Hippocampal formation (tissue), 2 donors: ENCODE data around the gene TTLL7.
"Not testable (repeated sequence)": the region's sequence is repeated elsewhere in the genome, so short reads cannot be mapped to it uniquely, and the experiment has no call there.

Source experiments
- DNase-seq, 2 donors: peaks; one replicate each; lab custom pipeline; 2025; lab: John Stamatoyannopoulos, UW

The TTLL7 gene

DNA sequence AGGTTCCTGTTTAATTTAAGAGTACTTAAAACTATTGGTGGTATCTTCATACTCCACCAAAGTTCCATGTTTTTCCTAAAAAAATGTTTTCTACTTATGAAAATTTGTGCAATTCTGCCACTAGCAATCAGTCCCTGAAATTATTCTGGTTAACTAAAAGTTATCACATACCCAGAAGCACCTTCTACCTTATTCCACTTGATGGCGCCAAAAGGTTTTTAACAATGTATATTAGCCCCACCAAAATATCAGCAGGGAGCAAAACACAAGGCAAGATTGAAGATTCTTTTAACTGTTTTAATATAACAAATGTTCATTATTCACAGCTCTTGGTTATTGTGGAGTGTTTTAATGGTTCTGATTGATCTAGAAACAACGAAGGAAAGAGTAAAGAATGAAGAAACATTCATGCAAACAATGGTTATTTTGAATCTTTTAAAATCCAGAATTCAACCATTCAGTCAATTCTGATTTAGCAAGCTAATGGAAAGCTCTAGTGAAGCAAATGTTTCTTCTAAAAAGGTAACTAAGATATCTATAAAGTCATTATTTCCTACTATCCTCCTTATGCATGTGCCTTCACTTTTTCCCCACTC is 67.2 kb downstream of the TTLL7 start:
- DNase-seq, result peak in 1 of 2 donors; percentile 88

DNA sequence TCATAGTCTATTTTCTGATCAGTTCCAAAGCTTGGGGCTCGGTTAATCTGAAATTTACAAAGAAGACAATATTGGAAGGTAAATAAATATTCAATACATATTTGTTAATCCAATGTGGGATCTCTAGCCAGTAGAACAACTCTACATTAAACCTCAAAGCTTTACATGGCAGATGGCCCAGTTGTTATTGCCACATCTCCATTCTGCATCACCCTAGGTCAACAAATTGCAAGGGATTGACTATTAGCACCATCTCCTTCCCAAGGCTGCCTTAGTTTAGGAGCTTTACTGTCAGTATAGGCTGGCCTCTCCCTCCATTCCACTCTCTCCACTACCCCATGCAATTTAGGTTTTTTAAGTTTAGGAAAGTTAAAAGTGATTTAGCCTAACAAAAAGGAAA is 69.7 kb downstream of the TTLL7 start:
- no peak for DNase-seq

DNA sequence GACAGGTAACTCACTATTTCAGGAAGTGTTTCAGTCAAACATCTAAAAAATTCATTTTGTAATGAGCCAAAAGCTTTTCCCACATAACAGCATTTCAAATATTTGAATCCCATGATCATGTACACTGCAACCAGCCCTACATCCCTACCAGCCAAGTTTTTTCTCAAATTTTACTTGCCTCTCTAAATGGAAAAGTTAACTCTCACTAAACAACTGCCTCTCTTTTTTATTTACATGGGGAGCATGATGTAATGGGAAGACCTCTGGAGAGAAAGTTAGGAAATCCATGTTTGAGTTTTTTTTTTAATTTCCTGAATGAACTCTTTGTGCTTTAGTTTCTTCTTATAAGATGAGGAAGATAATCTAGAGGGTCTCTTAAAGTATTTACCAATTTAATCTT is 70.5 kb downstream of the TTLL7 start:
- no peak for DNase-seq

DNA sequence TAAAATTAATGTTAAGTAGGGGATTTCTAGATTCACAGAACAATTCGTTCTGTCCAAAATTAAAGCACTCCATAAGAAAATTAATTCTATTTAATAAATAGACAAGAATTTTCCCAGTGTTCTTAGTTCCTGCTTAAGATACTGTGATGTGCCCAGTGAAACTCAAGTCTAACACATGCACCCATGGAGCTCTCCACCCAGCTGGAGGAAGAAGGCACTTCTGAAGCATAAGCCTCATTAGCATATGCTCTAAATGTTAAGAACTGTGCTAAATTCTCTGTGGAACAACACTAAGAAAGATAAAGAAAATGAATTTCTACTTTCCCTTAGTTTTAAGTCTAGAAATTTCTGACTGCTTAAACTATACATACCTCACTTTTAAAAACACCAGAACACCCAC is 71.2 kb downstream of the TTLL7 start:
- DNase-seq, result no peak

DNA sequence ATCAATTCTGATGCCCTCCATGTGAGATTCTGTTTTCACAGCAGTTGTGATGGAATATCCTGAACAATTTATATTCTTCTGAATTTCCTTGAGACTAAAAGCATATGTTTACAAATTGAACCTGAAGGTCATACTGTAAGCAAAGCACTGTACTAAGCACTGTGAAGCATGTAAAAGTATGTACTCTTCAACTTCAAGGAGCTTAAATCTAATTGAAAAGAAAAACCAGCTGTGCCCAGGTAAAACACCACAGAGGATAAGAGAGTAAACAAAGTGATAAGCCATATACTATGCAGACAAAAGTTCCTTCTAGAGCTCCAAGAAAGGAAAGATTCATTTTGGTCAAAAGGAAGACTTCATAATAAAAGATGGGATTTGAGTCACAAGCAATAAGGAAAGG is 71.9 kb downstream of the TTLL7 start:
- DNase-seq, result no peak

DNA sequence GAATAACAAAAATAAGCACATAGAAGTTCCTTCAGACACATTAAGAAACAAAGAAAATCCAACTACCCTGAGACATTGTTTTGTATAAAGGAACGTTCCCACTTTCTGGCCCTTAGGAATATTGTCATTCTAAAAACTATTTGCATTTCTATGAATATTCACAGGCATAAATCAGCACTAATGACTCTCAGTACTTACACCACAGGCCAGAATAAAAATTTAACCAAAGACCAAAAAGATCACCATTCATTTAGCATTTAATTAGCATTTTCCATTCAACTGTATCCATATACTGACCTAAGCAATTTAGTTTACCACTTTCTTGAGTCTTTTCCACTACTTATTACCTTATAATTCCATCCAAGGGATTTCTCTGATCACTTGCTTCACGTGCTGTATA is 75.4 kb downstream of the TTLL7 start:
- DNase-seq, result no peak

DNA sequence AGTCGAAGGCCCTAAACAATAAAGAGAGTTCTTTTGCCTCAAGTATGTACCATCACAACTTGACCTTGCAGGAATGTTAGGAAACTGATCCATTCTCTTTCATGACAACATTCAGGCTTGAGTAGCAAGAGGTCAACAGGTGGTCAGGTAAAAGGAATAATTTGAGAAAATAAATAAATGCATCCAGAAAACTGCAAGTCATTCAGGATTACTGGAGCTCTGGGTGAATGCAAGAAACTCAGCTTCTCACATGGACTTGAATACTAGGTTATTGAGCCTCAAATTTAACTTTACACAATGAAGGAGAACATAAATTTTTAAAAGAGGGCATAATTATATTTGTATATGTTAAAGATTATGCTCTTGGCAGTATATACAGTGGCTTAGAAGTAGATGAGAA is 76.5 kb downstream of the TTLL7 start:
- DNase-seq, result no peak

DNA sequence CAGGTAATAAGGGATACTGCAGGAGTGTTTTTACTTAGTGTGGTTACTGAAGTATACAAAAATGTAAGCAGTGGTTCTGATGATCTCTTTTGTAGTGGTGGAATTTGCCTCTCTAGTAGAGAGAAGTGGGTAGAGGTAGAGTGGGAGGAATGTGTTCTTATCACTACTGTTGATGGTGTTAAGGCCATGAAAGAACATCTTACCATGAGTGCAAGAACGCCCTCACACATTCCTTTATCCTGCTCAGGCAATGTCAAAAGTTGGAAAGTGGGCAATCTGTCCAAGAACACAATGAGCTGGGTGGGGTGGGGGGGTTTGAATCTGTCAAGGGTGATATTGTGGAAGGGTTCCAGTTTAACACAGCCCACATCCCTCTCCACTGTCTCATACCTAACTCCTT is 78.6 kb downstream of the TTLL7 start:
- no peak for DNase-seq

DNA sequence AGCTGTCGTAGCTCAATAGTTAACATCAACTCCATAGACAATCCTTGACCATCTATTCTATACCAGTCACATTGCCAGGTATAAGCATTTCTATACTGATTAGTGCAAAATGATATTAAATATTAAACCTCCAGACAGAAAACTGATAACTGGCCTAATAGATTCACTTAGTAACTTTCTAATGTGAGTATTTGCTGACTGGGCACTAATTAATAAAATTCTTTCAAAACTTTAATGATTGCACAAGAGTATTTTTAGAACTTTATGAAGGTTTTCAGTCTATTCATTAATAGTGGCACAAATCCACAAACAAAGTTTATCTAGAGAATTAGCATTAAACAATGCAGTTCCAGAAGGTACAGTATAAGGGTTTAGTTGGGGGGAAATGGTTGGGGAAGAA is 79.1 kb downstream of the TTLL7 start:
- DNase-seq, result no peak

DNA sequence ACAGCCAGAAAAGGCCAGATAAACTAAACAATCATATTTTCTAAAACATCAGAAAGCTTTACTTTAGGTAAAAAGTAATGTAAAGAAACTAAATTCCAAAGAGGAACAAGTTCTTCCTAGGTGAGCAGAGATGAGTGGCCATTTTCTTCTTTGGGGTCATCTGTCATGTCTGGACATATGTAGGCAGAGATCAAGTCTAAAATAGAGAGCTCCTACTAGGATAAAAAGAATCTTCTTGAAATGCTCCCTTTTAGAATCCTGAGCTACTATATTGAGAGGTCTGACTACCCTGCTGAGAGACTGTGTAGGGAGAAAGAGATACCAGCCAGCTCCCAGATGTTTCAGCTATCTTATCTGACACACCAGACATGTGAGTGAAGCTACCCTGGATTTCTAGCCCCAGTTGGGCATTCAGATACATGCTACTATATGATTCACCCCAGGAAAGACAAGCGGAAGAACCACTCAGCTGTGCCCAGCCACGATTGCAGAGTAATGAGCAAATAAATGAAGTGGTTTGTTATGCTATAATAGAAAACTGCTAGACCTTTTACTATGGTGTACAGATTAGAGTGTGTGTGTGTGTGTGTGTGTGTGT is 80.1 kb downstream of the TTLL7 start:
- DNase-seq, result no peak

DNA sequence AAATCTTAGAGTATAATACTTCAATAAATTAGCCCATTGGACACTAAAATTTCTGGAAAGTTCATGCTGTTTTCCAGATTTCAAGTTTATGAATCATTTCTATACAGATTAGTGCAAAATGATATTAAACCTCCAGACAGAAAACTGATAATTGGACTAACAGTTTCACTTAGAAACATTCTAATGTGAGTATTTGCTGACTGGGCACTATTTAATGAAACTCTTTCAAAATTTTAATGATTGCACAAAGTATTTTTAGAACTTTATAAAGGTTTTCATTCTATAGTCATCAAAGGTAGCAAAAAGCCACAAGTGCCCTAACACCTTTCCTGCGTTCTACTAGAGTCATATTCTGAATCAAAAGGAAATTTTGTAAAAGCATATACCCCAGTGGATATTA is 81.0 kb downstream of the TTLL7 start:
- no peak for DNase-seq

DNA sequence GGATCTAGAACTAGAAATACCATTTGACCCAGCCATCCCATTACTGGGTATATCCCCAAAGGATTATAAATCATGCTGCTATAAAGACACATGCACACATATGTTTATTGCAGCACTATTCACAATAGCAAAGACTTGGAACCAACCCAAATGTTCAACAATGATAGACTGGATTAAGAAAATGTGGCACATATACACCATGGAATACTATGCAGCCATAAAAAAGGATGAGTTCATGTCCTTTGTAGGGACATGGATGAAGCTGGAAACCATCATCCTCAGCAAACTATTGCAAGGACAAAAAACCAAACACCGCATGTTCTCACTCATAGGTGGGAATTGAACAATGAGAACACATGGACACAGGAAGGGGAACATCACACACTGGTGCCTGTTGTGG is 82.8 kb downstream of the TTLL7 start:
- DNase-seq, result not testable (repeated sequence)

DNA sequence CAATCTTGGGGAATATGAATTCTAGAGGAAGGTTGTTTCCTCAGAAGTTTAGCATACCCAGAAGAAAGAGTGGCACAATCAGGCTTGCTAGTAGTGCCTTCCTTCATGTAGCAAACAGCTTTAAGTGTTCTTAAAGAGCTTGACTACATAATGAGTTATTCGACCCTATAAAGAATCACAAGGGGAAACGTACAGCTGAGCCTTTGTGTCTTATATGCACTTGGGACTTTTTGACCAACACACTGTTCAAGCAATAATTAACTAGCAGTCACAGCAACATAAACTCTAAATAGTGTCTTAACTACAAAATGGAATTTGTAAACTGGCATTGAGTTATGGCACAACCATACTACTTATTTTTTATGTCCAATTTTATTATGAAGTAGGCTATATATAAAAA is 86.1 kb downstream of the TTLL7 start:
- DNase-seq, result no peak

DNA sequence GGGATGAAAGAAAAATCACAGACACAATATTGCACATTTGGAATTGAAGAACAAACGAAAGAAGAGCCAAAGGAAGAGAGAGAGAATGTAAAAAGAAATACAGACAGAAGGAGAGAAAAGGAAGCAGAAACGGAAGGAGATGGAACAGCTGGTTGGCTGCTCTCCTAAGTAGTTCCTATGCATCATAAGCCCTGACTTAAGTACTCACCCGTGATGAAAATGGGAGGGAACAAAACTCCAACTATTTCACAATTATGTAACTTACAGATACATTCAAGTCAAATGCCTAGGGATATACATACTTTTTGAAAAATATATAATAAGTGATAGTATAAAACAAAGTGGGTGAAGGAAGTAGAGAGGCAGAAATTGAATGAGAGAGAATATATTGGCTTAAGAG is 88.5 kb downstream of the TTLL7 start:
- no peak for DNase-seq

DNA sequence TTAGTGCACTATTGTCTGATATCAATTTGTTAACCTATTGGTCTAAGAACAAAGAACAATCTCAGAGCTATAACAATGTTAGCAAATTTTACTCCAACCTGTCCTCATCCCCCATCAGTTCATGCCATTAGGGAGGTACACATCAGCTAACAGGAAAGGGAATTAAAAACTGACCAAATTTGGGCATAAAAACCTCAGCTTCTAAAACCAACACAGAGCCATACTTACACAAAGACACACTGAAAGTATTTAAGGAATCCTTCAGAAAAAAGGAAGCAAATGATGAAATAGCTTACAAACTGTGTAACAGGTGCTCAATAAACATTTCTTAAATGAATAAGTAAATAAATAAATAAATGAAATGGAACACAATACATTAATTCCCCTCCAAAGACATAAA is 89.2 kb downstream of the TTLL7 start:
- DNase-seq, result no peak

DNA sequence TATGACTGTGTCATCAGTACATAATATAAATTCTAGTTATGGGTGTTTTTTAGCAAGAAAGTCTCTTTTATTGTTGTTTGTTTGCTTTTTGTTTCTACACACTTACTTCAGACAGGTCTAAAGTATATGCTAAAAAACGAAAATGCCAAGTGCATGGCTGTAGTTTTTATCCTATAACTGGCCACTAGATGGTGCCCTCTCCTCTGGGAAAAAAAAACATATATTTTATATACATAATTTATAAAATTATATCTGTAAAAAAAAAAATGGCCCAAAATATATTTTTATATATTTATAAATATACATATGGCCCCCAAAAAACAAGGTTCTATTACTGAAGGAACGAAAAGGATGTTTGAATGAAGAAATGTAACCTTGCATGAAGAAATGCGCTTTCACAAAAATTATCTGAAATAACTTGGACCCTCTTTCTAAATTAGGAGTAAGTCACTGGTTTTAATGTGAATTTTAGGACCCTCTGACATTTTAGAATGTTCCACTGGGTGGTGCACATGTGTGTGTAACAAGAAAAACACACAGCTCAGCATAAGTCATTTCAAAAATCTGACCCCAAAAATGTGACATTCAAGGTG is 93.5 kb downstream of the TTLL7 start:
- no peak for DNase-seq

DNA sequence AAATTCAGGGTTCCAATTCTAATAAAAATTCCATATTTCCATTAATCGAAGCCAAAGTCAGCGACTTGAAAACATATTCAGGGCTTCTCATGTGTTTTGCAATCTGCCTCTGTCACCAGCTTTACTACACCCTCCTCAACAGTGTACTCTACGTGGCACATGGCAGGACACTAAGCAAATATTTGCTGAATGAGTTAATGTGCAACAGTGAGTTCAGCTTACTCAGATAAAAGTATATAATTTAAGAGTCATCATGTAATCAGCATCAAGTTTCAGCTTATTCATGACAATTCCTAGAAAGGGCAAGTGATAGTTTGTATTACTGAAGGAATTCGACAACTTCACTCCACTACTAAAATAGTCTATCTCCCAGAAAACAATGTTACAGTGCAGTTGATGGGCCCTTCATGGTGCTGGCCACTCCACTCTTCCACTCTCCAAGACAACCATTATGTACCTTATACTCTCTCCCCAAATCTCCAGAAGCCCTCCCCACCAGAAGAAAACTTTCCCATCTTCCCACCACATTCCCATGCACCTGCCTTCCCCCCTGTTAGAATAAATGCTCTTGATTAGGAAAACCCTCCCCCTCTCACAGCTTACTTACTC is 97.3 kb downstream of the TTLL7 start:
- no peak for DNase-seq

DNA sequence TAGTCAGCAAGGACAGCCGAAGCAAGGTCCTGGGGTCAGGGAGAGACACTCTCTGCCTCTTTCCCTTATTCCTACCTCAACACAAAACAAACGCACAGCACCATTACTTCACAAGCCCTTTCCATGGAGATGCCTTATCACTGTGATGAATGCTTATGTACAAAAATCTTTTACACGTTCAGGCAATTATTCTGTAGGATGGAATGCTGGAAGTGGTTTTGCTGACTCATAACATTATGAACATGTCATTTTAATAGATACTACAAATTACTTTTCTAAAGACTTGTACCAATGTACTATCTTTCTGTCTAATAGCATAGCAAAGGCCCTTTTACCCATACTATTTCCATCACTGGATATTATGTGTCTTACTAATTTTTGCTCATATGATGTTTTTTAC is 98.4 kb downstream of the TTLL7 start:
- DNase-seq, result no peak

DNA sequence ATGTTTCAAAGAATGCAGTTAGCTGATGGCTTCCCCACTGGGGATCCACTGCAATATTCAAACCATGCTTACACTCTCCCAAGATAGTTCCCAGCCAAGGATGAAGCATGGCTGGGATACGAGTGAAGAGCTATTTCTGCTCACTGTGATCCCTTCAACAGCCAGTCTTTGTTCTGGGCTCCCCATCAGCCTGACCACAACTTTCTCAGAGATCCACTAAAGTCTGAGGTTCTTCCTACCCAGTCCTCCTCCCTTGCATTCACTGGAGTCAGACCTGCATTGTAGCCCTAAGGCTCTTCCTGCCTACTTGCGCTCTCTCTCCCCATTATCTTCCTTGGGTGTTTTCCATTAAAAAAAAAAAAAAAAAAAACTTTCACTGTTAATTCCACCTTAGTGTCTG is 101.4 kb downstream of the TTLL7 start:
- DNase-seq, result no peak

DNA sequence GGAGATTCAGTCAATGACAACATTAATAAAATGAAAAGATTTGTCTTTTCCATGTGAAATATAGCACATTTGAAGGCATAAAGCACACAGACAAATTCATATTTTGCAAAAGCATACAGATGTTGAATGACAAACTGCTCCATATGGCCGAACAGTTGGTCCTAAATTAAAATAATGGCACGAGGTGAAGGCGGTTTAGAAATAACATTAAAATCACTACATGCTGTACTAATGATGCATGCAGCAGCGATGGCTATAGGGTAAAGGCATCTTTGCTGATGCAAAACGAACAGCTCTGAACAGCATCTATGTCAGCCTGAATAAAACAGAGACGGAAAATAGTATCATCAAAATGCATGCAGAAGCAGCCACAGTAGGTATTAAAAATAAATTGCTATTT is 102.6 kb downstream of the TTLL7 start:
- no peak for DNase-seq

DNA sequence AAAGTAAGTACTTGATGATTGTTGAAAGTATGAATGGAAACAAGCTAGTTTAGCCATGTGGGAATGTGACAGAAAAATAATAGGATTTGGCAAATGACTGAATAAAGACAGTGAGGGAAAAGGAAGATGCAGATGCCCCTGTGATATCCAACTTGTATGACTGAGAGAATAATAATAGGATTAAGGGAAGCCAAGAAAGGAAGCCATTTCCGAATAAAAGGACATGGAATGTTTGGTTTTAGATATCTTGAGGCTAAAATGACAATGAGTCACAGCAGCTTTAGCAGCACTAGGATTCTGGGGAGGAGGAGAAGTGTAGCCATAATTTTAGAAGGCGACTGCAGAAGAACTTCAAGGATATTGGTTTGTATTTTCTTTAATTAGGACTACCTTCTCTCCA is 109.2 kb downstream of the TTLL7 start:
- no peak for DNase-seq

DNA sequence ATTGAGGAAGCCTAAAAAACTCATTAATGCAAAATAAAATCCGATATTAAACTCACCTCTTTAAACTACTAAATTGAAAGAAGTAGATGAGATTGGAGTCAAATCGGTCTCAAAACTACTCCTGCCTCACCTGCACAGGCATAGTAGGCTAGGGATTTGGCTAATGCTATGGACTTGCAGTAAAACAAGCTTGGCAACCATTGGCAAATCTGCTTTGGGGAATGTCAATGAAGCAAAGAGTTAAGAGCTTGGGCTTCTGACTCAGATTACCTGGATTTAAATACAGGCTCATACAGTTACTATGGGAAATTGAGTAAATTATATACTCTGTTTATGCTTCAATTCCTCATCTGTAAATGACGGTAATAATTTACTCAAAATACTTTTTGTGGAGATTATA is 111.4 kb downstream of the TTLL7 start:
- DNase-seq, result no peak

DNA sequence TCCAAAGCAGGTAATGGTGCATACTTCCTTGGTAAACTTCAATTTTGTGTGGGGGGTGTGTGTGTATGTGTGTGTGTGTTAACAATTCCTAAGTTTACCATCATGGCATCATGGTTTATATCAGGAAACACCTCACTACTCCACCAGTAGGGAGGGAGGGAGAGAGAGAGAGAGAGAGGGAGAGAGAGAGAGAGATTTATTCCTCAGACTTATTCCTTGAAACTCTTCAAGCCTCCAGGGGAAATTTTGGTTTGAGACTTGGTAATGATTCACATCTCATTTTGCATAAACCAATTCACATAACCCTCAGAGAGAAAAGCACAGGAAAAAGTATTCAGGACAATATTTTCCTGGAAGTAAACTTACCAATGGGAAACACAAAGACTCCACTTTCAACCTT is 115.0 kb downstream of the TTLL7 start:
- DNase-seq, result no peak

DNA sequence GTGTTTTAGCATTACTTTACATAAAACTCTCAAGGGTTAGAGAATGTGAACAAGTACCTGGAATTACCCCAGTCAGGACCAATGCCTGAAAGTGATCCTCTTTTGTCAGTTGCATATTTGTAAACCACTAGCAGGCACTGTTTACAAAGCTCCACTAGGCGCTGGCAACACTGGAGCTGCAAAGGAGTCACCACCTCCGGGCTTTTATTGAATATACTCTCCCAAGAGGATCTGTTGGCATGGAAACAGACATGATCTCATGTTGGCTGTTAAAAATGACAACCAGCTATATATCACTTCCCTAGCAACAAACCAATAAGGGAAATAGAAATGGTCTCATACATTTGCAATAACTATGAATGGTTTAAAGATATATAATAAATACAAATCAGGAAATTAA is 116.0 kb downstream of the TTLL7 start:
- DNase-seq, result no peak
